NCI-H2227 treated with DMSO at 0.1 percent for 48 hours (cell line): ENCODE results near the gene RPP14.
A peak's percentile ranks its signal among the peaks of the same experiment; 100 is the strongest.

Experiments
- DNase-seq: peaks from one replicate; lab custom pipeline; 2025; lab: John Stamatoyannopoulos, UW

The RPP14 gene

GRCh38 chr3:58291671-58292338 lies 14.2 kb upstream of the RPP14 start:
- no peak for DNase-seq

DNA sequence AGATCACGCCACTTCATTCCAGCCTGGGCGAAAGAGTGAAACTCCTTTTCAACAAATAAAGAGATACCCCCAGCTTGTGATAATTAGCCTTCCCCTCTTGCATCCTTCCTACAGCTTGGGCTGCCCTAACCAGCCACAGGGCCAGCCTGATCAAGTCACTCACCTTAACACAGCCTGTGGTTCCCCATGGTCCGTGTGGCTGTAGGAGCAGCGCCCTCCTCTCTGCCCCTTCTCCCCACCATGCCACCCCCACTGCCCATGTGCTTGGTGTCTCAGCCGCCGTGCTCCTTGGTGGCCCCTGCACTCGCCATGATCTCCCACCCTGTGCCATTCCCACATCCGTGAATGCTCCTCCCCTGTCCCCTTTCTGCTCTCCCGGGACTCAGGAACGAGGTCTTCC lies 13.2 kb upstream of the RPP14 start:
- no peak for DNase-seq

GRCh38 chr3:58293516-58293915 lies 12.5 kb upstream of the RPP14 start:
- DNase-seq, result no peak

GRCh38 chr3:58296269-58296668 lies 9.8 kb upstream of the RPP14 start:
- DNase-seq, result no peak

- DNase-seq, result no peak
These were observed 9.2 kb upstream of the RPP14 start for GRCh38 chr3:58296843-58297242.

- DNase-seq, result no peak
These were observed 7.9 kb upstream of the RPP14 start for GRCh38 chr3:58298190-58298589.

- no peak for DNase-seq
These were observed 7.0 kb upstream of the RPP14 start for GRCh38 chr3:58299075-58299474.

DNA sequence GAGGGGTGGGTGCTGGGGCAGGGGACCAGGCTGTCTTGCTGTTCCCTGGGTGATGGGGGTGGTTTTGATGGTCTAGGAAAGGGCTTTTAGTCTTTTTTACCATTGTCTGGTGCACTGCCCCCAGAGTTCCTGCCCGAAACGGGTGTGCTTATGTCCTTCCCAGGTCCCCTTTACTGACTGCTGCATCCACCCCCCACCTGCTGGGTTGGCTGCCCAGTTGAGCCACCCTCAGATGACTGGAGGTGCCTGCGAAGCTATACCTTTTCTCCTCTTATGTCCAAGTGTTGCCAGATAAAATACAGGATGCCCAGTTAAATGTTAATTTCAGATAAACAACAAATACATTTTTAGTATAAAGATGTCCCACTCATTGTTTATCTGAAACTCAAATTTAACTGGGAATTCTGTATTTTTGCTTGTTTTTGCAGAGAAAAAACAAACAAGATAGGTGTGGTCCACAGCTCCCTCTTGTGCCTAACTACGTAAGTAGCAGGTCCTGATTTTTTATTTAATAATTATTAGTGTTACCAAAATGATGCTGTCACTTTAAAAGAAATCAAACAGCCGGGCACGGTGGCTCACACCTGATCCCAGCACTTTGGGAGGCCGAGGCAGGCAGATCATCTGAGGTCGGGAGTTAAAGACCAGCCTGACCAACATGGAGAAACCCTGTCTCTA lies 6.1 kb upstream of the RPP14 start:
- no peak for DNase-seq

- no peak for DNase-seq
These were observed 1.7 kb downstream of the RPP14 start for GRCh38 chr3:58307639-58308215.

GRCh38 chr3:58308728-58309127 lies 2.7 kb downstream of the RPP14 start:
- no peak for DNase-seq

DNA sequence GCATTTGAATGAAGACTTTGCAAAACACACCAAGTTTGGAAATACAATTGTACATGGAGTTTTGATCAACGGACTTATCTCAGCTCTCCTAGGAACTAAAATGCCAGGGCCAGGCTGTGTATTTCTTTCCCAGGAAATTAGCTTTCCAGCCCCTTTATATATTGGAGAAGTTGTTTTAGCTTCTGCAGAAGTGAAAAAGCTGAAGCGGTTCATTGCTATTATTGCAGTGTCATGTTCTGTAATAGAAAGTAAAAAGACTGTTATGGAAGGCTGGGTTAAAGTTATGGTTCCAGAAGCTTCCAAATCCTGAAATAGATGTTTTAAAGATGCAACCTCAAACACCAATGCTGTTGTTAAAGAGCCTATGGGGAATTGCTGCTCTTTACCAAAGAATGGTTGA lies 11.8 kb downstream of the RPP14 start:
- DNase-seq, result no peak

GRCh38 chr3:58321791-58322190 lies 15.7 kb downstream of the RPP14 start:
- DNase-seq, result no peak

DNA sequence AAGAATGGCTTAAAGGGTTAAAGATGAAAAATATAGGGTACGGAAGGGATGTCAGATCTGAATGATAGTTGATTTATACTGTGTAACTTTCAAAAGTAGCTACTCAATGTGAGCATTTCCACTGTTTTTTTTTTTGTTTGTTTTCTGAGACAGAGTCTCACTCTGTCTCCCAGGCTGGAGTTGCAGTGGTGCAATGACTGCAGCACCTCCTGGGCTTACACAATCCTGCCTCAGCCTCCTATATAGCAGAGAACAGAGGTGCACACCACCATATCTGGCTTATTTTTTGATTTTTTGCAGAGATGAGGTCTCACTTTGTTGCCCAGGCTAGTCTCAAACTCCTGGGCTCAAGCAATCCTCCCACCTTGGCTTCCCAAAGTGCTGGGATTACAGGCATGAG lies 16.7 kb downstream of the RPP14 start:
- DNase-seq, result no peak

GRCh38 chr3:58323529-58324390 lies 17.7 kb downstream of the RPP14 start:
- DNase-seq, result no peak

GRCh38 chr3:58324391-58325390 lies 18.6 kb downstream of the RPP14 start:
- no peak for DNase-seq

DNA sequence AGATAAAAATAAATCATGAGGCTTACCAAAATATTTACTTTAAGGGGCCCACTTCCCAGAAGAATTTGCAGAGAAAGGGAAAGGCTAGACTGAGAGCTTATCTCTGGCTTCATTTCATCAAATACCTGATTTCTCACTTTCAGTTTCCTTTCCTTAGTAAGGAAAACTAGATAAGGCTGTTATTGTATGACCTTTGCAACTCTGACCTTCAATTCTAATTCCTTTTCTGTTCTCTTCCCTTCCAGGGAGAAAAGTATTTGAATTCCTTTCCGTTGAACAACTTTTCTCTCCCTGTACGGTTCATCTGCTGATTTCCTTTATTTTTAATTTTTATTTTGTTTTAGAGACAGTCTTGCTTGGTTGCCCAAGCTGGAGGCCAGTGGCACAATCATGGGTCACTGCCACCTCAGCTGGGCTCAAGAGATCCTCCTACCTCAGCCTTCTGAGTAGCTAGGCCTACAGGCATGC lies 19.5 kb downstream of the RPP14 start:
- no peak for DNase-seq

DNA sequence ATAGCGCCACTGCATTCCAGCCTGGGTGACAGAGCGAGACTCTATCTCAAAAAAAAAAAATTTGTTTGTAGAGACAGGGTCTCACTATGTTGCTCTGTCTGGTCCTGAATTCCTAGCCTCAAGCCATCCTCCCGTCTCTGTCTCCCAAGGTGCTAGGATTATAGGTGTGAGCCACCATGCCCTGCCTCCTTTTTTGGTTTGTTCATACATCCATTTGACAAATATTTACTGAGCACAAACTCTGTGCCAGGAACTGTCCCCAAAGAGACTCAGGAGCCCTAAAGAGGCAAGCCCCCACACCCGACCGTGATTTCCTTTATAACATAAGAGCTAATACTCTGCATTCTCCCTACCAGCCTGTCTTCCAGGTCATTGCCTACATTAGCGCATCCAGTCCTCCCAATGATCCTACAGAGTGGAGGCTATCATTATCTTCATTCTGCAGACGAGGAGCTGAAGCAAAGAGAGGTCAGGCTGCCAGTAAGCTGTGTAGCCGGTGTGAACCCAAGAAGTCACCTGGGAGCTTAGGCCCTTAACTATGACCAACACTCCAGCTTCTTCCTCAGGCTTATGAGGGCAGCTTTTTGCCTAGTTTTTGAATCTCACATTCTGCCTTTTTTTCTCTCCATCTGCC lies 20.3 kb downstream of the RPP14 start:
- DNase-seq, result peak; percentile 60

GRCh38 chr3:58329150-58329921 lies 23.3 kb downstream of the RPP14 start:
- no peak for DNase-seq

DNA sequence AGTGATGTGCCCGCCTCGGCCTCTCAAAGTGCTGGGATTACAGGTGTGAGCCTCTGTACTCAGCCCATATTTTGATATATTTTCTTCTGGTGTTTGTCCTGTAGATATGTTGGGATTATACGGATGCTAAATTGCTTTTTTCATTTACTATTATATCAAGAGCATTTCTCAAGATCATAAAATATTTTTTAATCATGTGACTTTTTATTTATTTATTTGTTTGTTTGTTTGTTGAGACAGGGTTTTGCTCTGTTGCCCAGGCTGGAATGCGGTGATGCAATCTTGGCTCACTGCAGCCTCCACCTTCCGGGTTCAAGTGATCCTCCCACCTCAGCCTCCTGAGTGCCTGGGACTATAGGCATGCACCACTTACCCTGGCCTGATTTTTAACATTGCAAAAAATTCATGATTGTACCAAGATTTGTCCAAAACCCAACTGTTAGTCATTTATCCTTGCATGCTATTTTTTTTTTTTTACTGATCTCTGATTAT lies 23.9 kb downstream of the RPP14 start:
- DNase-seq, result no peak
